Measurements from ENCODE around the gene MAP3K8. TPM values are rescaled to one million over a fixed set of nuclear protein-coding genes. Genes with fewer than 3 reads are reported as not detected.

The MAP3K8 gene
- total and polyA plus RNA-seq, 2 donors (not counting 3 experiments of a cell fraction or from before 2014, with no cell fraction given): 5.2 to 10.6 TPM

DNA sequence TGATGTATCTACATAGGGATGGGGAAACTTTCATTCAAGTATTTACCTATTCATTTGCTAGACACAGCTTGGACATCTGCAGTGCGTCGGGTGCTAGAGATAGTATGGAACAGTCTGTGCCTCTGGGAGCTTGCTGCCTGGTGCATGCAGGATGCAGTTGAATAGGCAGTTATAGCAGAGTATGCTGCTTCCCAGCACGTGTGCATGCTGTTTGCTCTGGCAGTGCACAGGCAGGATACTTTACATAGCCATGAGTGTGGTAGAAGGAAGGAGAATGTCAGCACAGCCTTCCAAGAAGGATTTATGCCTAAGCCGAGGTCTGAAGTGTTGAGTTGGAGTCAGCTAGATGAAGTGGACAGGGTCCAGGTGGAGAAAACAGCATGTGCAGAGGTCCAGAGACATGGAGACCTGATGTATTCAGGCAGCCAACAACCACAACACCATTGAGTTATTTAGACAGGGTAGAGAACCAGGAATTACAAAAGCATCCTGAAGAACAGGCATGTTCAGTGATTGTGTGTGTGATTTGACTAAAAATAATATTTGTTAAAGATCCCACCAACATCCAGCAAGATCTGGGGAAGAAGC, 8.1 kb downstream of the MAP3K8 start:
- CTCF ChIA-PET: interaction anchor here (0.6 to 1.3 kb wide), 3 partner anchors 14 to 149 kb away, joined by 3 read pairs; no protein-coding TSS in a partner anchor
- no peak for FAIRE-seq
- peaks cover 0 to 5% of the 10 kb centered on the region in 2 experiments for H3K36me3 ChIP-seq (ENCODE audit: control insufficient read depth in 2 of 2, extremely low read depth in 1 of 2, insufficient read depth in 2 of 2, low read length in 2 of 2)
- DNase-seq (ENCODE audit: low read depth, low spot score): no peak
- no peak overlapping the region for H2AFZ ChIP-seq (ENCODE audit: low read depth, low read length)
- POLR2A ChIA-PET: interaction anchor here (1.0 kb wide), 1 partner anchor 22 kb away, joined by 3 read pairs; no protein-coding TSS in a partner anchor
- TF ChIP-seq GATA2 (IDR thresholded peaks at IDR 0.05; ENCODE audit: insufficient read depth, insufficient read length, low read depth, low read length) (no peak), JUN (IDR thresholded peaks at IDR 0.05; ENCODE audit: borderline replicate concordance, insufficient read depth, insufficient read length, low read depth) (no peak), POLR2A (IDR thresholded peaks at IDR 0.05; ENCODE audit: low read depth, low read length) (no peak), FOS (IDR thresholded peaks at IDR 0.05; ENCODE audit: borderline replicate concordance, insufficient read depth, low read length) (no peak)
- TF ChIP-seq, protein P1, sequence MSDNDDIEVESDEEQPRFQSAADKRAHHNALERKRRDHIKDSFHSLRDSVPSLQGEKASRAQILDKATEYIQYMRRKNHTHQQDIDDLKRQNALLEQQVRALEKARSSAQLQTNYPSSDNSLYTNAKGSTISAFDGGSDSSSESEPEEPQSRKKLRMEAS (IDR thresholded peaks at IDR 0.05; ENCODE audit: insufficient read depth, insufficient read length): no peak
- H4K20me1 ChIP-seq (replicated peaks; ENCODE audit: control insufficient read depth, extremely low read depth, insufficient read depth, low read length): no peaks in the 10 kb centered on the region
- no peak overlapping the region for H3K4me3 ChIP-seq (replicated peaks in 1 of 3; ENCODE audit: insufficient read depth in 1 of 3, low read depth in 1 of 3, low read length in 3 of 3)
- no TSS peak for BruUV-seq (replicated peaks)
- H3K4me1 ChIP-seq (ENCODE audit: control insufficient read depth, extremely low read depth, insufficient read depth, low read length): peaks cover 4% of the 10 kb centered on the region
- no peaks in the 10 kb centered on the region for H3K79me2 ChIP-seq (ENCODE audit: control insufficient read depth, insufficient read depth, low read length)
- intact Hi-C loops (cut with micrococcal nuclease): no loop called here
- no peaks in the 10 kb centered on the region for H3K9me3 ChIP-seq (replicated peaks; ENCODE audit: control insufficient read depth, insufficient read depth, low read length)
- no peak overlapping the region for H3K4me2 ChIP-seq (ENCODE audit: insufficient read depth, low read length)
- no peaks in the 10 kb centered on the region for H3K9me1 ChIP-seq (replicated peaks; ENCODE audit: control insufficient read depth, extremely low read depth, insufficient read depth, low read length)
- no peak overlapping the region for H3K9ac ChIP-seq (replicated peaks; ENCODE audit: extremely low read depth, insufficient read depth, low read length)
- H3K27me3 ChIP-seq (ENCODE audit: control insufficient read depth in 2 of 2, insufficient read depth in 2 of 2, low read length in 2 of 2): no peaks in the 10 kb centered on the region
- dilution Hi-C loops (cut with MboI; ENCODE audit: extremely low pct_ligation_motif_present, low sequenced_read_pairs): no loop called here
- no peak overlapping the region for H3K27ac ChIP-seq (ENCODE audit: insufficient read depth, low read depth, low read length)

DNA sequence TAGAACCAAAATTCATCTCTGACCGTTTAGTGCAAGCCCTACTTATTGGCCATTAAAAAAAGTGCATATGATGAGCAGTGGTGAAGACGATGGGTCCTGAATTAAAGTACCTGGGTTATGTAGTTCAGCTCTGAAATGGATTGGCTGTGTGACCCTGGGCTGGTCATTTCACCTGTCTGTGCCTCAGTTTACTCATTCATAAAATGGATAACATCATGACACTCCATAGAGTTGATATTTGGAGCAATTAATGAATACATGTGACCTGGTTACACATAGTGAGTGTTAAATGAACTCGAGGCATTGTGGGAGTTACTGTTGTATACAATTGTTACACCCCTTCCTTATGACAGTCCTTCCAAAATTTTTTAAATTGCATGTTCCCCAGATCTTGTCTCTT, 9.1 kb downstream of the MAP3K8 start:
- Histone ChIP-seq H3K4me2 (ENCODE audit: insufficient read depth, low read length) (no peak overlapping the region), H3K79me2 (ENCODE audit: control insufficient read depth, insufficient read depth, low read length) (no peaks in the 10 kb centered on the region), H3K9me3 (replicated peaks; ENCODE audit: control insufficient read depth, insufficient read depth, low read length) (no peaks in the 10 kb centered on the region), H3K9me1 (replicated peaks; ENCODE audit: control insufficient read depth, extremely low read depth, insufficient read depth, low read length) (no peaks in the 10 kb centered on the region), H3K4me1 (ENCODE audit: control insufficient read depth, extremely low read depth, insufficient read depth, low read length) (no peaks in the 10 kb centered on the region), H3K27me3 (ENCODE audit: control insufficient read depth in 2 of 2, insufficient read depth in 2 of 2, low read length in 2 of 2) (no peaks in the 10 kb centered on the region), H2AFZ (ENCODE audit: low read depth, low read length) (no peak overlapping the region), H4K20me1 (replicated peaks; ENCODE audit: control insufficient read depth, extremely low read depth, insufficient read depth, low read length) (no peaks in the 10 kb centered on the region), H3K9ac (replicated peaks; ENCODE audit: extremely low read depth, insufficient read depth, low read length) (no peak overlapping the region), H3K4me3 (replicated peaks in 1 of 3; ENCODE audit: insufficient read depth in 1 of 3, low read depth in 1 of 3, low read length in 3 of 3) (no peak overlapping the region), H3K36me3 (ENCODE audit: control insufficient read depth in 2 of 2, extremely low read depth in 1 of 2, insufficient read depth in 2 of 2, low read length in 2 of 2) (peaks cover 4 to 5% of the 10 kb centered on the region in 2 experiments), H3K27ac (ENCODE audit: insufficient read depth, low read depth, low read length) (no peak overlapping the region)
- FAIRE-seq: no peak
- POLR2A ChIA-PET: interaction anchor here (1.0 kb wide), 2 partner anchors 9 to 21 kb away, joined by 3 read pairs; no protein-coding TSS in a partner anchor
- TF ChIP-seq, protein P2, sequence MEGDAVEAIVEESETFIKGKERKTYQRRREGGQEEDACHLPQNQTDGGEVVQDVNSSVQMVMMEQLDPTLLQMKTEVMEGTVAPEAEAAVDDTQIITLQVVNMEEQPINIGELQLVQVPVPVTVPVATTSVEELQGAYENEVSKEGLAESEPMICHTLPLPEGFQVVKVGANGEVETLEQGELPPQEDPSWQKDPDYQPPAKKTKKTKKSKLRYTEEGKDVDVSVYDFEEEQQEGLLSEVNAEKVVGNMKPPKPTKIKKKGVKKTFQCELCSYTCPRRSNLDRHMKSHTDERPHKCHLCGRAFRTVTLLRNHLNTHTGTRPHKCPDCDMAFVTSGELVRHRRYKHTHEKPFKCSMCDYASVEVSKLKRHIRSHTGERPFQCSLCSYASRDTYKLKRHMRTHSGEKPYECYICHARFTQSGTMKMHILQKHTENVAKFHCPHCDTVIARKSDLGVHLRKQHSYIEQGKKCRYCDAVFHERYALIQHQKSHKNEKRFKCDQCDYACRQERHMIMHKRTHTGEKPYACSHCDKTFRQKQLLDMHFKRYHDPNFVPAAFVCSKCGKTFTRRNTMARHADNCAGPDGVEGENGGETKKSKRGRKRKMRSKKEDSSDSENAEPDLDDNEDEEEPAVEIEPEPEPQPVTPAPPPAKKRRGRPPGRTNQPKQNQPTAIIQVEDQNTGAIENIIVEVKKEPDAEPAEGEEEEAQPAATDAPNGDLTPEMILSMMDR (IDR thresholded peaks at IDR 0.05; ENCODE audit: extremely low read depth in 1 of 2, insufficient read depth in 1 of 2, low read depth in 1 of 2, low read length in 2 of 2): no peak
- TF ChIP-seq FOS (IDR thresholded peaks at IDR 0.05; ENCODE audit: borderline replicate concordance, insufficient read depth, low read length) (no peak), MYC (IDR thresholded peaks at IDR 0.05; ENCODE audit: low read depth, low read length) (no peak), JUN (IDR thresholded peaks at IDR 0.05; ENCODE audit: borderline replicate concordance, insufficient read depth, insufficient read length, low read depth) (no peak), GATA2 (IDR thresholded peaks at IDR 0.05; ENCODE audit: insufficient read depth, insufficient read length, low read depth, low read length) (no peak), POLR2AphosphoS5 (IDR thresholded peaks at IDR 0.05; ENCODE audit: insufficient read depth, low read depth, low read length) (no peak), EZH2 (IDR thresholded peaks at IDR 0.05; ENCODE audit: borderline replicate concordance, low read depth, low read length, severe bottlenecking) (no peak)
- TF ChIP-seq, protein P1 (IDR thresholded peaks at IDR 0.05; ENCODE audit: insufficient read depth, insufficient read length): no peak
- CTCF ChIA-PET: interaction anchor here (1.0 to 1.3 kb wide), 2 partner anchors 13 to 148 kb away, joined by 3 read pairs; no protein-coding TSS in a partner anchor
- intact Hi-C loops (cut with micrococcal nuclease): no loop called here
- dilution Hi-C loops (cut with MboI; ENCODE audit: extremely low pct_ligation_motif_present, low sequenced_read_pairs): no loop called here
- no TSS peak for BruUV-seq (replicated peaks)
- no peak for DNase-seq (ENCODE audit: low read depth, low spot score)

Measured in endothelial cell of umbilical vein (primary cell).